HG03469 (cell line): ENCODE results near the gene CPA4.

Source experiments
- ATAC-seq: cut with Tn5 transposase; IDR thresholded peaks from one replicate; pipeline ENCODE4 v1.9.1; 2021; ENCODE audit warnings: mild to moderate bottlenecking, moderate library complexity, moderate number of reproducible peaks; ENCODE audit not compliant: unreplicated experiment

CPA4 gene

GRCh38 chr7:130274296-130274695 is 18.7 kb upstream of the CPA4 start:
- ATAC-seq, result no peak

GRCh38 chr7:130274983-130275591 is 17.9 kb upstream of the CPA4 start:
- no peak for ATAC-seq

GRCh38 chr7:130275826-130276297 is 17.1 kb upstream of the CPA4 start:
- no peak for ATAC-seq

GRCh38 chr7:130276796-130277762 is 15.9 kb upstream of the CPA4 start:
- ATAC-seq, result no peak

GRCh38 chr7:130277763-130278643 is 15.0 kb upstream of the CPA4 start:
- no peak for ATAC-seq

DNA sequence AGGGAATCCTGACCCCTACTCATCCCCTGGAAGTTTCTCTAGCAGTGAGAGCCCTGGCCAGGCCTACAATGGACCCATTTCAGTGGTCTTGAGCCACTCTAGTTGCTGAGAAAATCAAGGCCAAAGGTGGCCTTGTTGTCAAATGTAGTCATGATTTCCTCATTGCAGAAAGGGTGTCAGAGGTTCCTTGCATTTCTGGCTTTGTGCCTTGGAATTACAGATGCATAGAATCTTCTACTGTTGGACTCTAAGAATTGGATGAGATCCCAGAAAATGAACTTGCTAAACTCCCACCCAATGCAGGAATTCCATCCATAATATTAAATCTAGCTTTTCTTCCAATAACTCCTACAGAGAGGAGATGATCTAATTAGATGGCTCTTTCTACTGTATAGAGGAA is 14.1 kb upstream of the CPA4 start:
- no peak for ATAC-seq

DNA sequence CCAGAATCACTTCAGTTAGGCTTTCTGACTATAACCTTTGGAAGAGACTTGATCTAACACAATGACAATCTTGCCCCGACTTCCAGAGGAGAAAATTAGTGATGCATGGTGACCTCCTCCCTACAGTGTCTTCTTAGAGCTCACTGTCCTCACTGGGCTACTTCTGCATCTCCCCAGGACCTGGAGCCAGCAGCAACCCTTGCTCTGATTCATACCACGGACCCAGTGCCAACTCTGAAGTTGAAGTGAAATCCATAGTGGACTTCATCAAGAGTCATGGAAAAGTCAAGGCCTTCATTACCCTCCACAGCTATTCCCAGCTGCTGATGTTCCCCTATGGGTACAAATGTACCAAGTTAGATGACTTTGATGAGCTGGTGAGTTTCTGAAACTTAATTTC is 13.7 kb upstream of the CPA4 start:
- no peak for ATAC-seq

DNA sequence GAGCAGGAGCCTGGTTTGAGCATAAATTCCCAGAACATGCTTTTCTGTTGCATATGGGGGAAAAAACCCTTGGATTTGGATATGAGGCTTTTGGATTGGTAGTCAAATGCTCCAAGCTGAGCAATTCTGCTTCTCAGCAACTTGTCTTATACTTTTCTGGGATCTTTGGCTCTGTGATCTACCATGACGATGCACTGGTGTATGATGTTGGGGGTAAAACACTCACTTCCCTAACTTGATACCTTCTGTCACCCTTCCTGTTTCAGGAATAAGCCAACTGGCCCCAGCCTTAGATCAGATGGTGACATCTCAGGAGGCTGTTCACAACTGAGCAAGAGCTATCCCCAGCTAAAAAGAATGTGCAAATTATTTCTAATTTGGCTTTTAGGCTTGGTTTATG is 13.1 kb upstream of the CPA4 start:
- ATAC-seq, result no peak

GRCh38 chr7:130281260-130281659 is 11.7 kb upstream of the CPA4 start:
- no peak for ATAC-seq

- ATAC-seq, result no peak
Measured at GRCh38 chr7:130286881-130287280, 6.1 kb upstream of the CPA4 start.

- ATAC-seq, result no peak
Measured at GRCh38 chr7:130288168-130288567, 4.8 kb upstream of the CPA4 start.

GRCh38 chr7:130288829-130289228 is 4.1 kb upstream of the CPA4 start:
- ATAC-seq, result no peak

- ATAC-seq, result no peak
Measured at GRCh38 chr7:130289478-130289877, 3.5 kb upstream of the CPA4 start.

DNA sequence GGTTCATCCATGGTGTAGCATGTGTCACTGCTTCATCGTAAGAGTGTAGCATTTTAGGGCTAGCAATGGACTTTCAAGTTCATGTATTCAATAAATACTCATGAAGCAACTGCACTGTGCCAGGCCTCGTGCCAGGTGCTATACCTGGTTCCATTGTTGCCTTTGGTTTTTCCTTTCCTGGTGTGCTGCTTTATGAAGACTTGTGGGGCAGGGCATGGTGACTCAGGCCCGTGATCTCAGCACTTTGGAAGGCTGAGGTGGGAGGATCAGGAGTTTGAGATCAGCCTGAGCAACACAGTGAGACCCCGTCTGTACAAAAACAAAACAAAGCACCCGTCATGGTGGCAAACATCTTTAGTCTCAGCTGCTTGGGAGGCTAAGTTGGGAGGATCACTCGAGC is 2.2 kb upstream of the CPA4 start:
- ATAC-seq, result no peak

- ATAC-seq, result peak; percentile 36
Measured at GRCh38 chr7:130293521-130293920, 560 bp downstream of the CPA4 start.

DNA sequence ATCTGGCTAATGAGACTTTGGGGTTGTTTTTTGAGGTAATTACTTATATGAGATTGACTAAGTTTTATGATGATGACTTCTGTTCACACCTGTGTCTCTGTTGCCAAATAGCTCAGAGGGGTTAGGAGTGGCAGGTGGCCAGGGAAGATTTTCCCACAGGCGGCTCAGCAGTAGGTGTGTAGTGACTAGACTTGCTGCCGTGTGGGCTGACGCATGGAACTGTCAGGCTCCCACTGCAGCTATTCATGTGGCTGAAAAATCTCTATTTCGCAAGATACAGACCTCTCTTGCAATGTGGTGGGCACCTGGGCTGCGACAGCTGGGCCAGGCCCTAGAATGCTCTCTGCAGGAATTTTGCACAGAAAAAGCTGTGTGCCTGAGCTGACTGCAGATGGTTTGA is 1.4 kb downstream of the CPA4 start:
- no peak for ATAC-seq

DNA sequence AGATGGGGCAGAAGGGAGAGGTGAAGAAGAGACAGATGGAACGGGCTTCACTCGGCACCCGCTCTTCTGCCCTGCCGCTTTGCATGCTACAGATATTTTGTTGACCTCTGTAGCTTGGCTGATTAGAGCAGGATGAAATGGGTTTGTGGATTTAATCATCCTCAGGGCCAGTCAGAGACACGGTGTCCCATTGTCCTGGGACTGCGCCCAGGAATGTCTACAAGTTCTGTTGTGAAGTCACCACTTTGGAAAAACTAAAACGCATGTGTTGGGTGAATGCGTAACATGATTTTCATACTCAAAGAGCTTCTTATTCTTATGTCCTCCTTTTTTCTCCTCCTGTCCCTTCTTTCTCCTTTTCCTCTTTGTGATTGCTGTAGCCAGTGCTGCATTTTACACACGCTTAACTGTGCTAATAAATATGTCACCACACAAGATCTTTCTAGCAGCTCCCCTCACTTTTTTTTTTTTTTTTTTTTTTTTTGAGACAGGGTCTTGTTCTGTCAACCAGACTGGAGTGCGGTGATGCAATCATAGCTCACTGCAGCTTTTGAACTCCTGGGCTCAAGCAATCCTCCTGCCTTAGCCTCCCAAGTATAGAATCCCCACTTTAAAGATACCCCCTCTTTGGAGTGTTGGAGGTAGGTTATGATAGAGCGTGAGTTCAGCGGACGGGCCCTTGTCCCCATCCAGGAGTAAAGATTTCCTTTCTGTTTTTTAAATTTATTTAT is 3.4 kb downstream of the CPA4 start:
- ATAC-seq, result no peak

DNA sequence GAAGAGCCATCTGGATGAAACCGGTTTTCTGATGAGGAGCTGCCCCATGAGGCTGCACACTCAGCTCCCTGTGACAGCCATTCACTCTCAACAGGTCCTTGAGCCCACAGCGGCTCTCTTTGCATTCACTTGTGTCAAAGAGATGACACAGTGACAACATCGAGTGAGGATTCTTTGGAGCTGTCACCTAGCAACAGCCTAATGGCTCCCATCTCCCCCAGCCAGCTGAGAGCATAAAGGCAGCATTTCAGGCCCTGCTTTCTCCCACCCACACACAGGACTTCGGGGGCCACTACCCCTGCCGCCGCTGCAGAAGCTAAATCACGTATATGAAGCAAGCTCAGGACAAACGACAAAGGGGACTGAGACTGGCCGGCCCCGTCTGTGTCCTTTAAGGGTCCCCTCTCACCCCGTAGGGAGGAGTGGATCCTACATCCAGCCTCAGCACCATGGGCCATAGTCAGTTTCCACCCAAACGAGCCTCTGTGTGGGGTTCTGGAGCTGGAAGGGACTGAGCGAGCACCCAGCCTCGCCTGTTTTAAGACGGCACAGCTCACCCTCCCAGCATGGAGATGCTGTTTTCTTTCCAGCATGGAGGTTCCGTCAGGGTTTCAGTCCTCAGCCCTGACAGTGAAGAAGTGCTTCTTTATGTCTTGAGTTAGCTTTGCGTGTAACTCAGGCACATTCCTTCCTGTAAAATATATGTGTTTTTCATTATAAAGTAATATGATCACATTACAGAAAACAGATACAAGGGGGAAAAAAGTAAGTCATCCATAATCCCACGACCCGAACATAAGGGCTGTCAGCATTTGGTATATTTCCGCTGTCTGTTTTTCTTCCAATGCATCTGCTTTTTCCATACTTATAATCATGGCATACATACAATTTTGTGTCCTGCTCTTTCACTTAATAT is 4.9 kb downstream of the CPA4 start:
- ATAC-seq, result no peak

DNA sequence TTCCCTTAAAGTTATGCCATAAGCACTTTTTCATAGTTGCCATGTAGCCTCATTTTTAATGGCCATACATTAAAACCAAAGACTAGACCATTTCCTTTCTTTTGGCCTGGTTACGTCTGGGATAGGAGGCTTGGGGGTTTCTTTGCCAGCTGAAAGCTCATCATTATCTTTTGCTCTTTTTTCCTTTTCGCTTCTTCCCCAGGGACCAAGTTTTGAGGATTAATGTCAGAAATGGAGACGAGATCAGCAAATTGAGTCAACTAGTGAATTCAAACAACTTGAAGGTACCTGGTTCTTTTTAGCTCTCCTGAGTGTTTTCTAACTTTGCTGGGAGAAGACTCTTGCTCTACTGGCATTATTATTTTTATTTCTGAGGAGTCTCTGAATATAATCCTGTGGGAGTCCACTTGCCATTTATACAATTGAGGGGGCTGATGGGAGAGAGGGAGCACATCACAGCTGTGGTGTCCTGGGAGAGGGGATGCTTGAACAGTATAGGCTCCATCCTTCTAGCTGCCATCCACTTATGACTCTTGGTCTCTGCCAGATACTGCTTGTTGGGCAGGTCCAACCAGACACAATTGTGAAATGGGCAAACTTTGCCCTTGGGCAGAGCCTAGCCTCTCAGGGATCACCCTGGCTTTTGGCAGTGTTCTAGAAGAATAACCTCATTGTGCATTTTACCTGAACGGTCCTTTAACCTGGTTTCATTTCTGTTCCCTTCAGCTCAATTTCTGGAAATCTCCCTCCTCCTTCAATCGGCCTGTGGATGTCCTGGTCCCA is 5.8 kb downstream of the CPA4 start:
- no peak for ATAC-seq
